Neural cell (in vitro differentiated cells): ENCODE results near the gene ST7L.

Source experiments
- EP300 ChIP-seq: fragments of 450-650 bp; conservative IDR thresholded peaks from 2 replicates; pipeline ENCODE4 v1.6.1; 2014; ENCODE audit warnings: antibody characterized with exemption, mild to moderate bottlenecking, moderate library complexity; ENCODE audit not compliant: poor library complexity, severe bottlenecking
- POLR2AphosphoS5 ChIP-seq: IDR thresholded peaks from 2 replicates; pipeline ENCODE4 v1.6.1; 2012
- TF ChIP-seq, protein P1 (sequence below): IDR thresholded peaks from 2 replicates; pipeline ENCODE4 v1.6.1; 2012; ENCODE audit warnings: borderline replicate concordance
- TF ChIP-seq, protein P2 (sequence below): fragments of 450-650 bp; IDR thresholded peaks from 2 replicates; pipeline ENCODE4 v1.5.1; 2014; ENCODE audit warnings: antibody characterized with exemption, mild to moderate bottlenecking, moderate library complexity; ENCODE audit not compliant: poor library complexity, severe bottlenecking

DNA sequence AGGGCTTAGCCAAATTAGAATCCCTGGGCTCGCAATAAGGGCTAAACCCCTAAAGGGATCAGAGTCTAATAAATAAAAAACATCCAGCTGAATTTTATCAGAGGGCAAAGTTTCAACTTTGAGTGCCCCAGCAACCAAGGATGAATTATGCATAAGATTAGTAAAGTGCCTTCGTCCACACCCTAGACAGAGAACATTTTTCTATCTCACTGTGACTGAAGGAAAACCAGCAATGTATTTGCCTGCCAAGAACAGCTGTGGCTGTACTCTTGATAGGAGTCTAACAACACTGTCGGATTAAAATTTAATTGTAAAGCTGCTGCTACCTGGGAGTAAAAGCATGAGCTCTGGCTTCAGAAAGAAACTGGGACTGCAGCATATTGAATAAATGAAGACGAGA is 86.9 kb downstream of the ST7L start:
- TF ChIP-seq POLR2AphosphoS5 (no peak), EP300 (no peak)
- TF ChIP-seq, protein P1, sequence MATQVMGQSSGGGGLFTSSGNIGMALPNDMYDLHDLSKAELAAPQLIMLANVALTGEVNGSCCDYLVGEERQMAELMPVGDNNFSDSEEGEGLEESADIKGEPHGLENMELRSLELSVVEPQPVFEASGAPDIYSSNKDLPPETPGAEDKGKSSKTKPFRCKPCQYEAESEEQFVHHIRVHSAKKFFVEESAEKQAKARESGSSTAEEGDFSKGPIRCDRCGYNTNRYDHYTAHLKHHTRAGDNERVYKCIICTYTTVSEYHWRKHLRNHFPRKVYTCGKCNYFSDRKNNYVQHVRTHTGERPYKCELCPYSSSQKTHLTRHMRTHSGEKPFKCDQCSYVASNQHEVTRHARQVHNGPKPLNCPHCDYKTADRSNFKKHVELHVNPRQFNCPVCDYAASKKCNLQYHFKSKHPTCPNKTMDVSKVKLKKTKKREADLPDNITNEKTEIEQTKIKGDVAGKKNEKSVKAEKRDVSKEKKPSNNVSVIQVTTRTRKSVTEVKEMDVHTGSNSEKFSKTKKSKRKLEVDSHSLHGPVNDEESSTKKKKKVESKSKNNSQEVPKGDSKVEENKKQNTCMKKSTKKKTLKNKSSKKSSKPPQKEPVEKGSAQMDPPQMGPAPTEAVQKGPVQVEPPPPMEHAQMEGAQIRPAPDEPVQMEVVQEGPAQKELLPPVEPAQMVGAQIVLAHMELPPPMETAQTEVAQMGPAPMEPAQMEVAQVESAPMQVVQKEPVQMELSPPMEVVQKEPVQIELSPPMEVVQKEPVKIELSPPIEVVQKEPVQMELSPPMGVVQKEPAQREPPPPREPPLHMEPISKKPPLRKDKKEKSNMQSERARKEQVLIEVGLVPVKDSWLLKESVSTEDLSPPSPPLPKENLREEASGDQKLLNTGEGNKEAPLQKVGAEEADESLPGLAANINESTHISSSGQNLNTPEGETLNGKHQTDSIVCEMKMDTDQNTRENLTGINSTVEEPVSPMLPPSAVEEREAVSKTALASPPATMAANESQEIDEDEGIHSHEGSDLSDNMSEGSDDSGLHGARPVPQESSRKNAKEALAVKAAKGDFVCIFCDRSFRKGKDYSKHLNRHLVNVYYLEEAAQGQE: no peak
- TF ChIP-seq, protein P2, sequence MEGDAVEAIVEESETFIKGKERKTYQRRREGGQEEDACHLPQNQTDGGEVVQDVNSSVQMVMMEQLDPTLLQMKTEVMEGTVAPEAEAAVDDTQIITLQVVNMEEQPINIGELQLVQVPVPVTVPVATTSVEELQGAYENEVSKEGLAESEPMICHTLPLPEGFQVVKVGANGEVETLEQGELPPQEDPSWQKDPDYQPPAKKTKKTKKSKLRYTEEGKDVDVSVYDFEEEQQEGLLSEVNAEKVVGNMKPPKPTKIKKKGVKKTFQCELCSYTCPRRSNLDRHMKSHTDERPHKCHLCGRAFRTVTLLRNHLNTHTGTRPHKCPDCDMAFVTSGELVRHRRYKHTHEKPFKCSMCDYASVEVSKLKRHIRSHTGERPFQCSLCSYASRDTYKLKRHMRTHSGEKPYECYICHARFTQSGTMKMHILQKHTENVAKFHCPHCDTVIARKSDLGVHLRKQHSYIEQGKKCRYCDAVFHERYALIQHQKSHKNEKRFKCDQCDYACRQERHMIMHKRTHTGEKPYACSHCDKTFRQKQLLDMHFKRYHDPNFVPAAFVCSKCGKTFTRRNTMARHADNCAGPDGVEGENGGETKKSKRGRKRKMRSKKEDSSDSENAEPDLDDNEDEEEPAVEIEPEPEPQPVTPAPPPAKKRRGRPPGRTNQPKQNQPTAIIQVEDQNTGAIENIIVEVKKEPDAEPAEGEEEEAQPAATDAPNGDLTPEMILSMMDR: no peak
